Thyroid gland (tissue), 4 donors: ENCODE data around the gene EFR3B.

ENCODE experiments used
- POLR2A ChIP-seq, 2 donors: fragments of 450-650 bp; IDR thresholded peaks; one replicate each; pipeline ENCODE4 v1.6.1; 2017; ENCODE audit warnings: antibody characterized with exemption in 2 of 2, mild to moderate bottlenecking in 2 of 2, moderate library complexity in 1 of 2
- TF ChIP-seq, protein P1 (sequence below), 6 experiments: fragments of 200-600 bp in 3 of 6; fragments of 450-650 bp in 3 of 6; sonication (generic) in 3 of 6; IDR thresholded peaks; one replicate each; pipeline ENCODE4 v1.5.1; 2016 to 2019; ENCODE audit warnings: antibody characterized with exemption in 6 of 6, mild to moderate bottlenecking in 2 of 6, inconsistent platforms in 1 of 6, moderate library complexity in 1 of 6

DNA sequence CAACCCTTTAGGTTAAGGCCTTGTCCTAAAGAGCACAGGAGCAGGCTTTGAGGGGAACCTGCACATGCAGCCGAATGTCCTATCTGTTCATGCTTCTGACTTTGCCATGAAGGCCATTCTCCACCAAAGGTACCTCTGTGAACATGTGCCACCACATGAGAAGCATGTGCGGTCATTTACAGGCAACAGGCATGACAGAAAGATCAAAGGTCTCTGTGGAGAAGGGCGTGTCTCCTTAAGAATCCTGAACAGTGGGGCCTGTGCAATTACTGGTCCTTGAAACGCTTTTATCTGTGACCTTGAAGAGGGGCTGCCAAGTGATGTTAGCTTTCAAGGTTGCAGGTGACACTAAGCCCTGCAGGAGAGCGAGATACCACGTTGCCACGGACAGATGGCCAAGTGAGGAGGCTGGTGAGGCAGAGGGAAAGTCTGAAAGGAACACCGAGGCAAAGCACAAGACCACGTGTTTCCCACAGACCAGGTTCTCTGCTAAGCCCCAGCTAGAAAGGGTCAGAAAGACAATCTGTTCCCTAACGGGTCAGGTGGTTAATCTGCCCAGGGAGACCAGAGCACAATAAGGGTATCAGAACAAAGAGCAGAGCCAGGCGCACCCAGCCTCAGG lies 146.0 kb downstream of the EFR3B start:
- TF ChIP-seq, protein P1, sequence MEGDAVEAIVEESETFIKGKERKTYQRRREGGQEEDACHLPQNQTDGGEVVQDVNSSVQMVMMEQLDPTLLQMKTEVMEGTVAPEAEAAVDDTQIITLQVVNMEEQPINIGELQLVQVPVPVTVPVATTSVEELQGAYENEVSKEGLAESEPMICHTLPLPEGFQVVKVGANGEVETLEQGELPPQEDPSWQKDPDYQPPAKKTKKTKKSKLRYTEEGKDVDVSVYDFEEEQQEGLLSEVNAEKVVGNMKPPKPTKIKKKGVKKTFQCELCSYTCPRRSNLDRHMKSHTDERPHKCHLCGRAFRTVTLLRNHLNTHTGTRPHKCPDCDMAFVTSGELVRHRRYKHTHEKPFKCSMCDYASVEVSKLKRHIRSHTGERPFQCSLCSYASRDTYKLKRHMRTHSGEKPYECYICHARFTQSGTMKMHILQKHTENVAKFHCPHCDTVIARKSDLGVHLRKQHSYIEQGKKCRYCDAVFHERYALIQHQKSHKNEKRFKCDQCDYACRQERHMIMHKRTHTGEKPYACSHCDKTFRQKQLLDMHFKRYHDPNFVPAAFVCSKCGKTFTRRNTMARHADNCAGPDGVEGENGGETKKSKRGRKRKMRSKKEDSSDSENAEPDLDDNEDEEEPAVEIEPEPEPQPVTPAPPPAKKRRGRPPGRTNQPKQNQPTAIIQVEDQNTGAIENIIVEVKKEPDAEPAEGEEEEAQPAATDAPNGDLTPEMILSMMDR (IDR thresholded peaks at IDR 0.05) = no peak
- TF ChIP-seq POLR2A (IDR thresholded peaks at IDR 0.05) = no peak
